GM21529 (cell line): ENCODE measurements around the gene ATP5PD.
"Not testable (repeated sequence)": the region's sequence is repeated elsewhere in the genome, so short reads cannot be mapped to it uniquely, and the experiment has no call there.

ENCODE experiments used
- ATAC-seq: cut with Tn5 transposase; IDR thresholded peaks from one replicate; pipeline ENCODE4 v1.9.1; 2021; ENCODE audit not compliant: unreplicated experiment

Gene ATP5PD

DNA sequence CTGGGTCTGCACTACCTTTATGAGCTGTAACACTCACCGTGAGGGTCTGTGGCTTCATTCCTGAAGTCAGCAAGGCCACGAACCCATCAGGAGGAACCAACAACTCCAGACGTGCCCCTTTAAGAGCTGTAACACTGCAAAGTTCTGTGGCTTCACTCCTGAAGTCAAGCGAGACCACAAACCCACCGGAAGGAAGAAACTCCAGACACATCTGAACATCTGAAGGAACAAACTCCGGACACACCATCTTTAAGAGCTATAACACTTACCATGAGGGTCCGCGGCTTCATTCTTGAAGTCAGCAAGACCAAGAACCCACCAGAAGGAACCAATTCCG, 21.4 kb downstream of the ATP5PD start:
- ATAC-seq = not testable (repeated sequence)

DNA sequence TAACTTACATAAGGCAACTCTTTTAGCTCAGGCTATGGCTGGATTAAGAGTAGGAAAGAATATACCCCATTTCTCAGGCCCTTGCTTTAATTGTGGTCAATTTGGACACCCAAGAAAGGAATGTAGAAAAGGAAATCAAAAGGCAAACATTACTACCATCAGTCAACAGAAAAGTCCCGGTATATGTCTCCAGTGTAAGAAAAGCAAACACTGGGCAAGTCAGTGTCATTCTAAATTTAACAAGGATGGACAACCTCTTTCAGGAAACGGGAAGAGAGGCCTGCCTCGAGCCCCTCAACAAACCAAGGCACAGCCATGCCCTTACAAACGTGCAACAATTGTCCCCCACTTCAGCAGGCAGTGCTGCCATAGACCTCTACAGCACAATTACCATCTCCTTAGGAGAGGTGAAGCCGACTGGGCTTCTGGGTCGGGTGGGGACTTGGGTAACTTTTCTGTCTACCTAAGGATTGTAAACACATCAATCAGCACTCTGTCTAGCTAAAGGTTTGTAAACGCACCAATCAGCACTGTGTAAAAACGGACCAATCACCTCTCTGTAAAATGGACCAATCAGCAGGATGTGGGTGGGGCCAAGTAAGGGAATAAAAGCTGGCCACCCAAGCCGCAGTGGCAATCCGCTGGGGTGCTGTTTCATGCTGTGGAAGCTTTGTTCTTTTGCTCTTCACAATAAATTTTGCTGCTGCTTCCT, 21.9 kb downstream of the ATP5PD start:
- no peak for ATAC-seq

DNA sequence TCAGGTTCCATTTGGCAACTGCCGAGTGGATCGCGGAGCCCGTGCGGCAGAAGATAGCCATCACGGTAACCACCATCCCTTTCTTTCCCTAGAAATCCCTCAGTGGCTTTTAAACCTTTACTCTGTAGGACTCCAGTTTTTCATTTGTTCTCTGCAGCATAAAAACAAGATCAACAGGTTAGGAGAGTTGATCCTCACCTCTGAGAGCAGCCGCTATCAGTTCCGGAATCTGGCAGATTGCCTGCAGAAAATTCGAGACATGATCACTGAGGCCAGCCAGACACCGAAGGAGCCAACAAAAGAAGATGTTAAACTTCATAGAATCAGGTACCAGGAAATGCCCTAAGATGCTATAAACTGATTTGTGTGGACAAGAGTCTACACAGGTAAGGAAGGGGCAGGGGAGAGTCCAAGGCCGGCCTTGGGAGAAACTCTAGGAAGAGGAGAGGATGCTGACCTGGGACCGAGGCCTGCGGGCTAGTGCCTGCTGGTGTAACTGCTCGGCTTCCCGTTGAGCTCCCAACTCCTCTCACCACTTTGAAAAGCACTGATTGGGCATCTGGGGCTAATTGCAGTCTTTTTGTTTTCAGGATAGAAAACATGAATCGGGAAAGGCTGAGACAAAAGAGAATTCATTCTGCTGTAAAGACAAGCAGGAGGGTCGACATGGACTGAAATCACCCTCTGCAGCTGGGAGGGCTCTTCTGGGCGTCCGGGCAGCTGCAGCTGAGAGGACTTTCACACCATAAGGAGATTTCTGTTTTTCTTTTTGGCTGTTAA, 26.2 kb downstream of the ATP5PD start:
- ATAC-seq = no peak

DNA sequence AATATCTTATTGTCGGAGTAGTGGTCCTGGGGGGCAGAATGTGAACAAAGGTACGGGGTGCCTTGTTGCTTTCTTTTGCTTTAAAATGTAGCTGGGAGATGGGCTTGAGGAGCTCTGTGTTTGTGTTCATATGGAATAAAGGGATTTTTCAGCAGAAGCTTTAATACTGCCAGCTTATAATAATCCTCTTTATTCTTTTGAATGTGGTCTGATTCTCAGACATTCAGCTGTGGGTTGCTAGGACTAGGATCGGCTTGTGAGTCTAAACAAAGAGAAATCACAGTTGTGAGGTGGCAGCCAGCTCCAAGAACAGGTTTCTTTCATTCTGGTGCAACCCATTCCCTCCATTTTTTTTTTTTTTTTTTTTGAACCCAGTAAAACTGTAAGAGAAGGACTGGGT, 27.1 kb downstream of the ATP5PD start:
- ATAC-seq = no peak

DNA sequence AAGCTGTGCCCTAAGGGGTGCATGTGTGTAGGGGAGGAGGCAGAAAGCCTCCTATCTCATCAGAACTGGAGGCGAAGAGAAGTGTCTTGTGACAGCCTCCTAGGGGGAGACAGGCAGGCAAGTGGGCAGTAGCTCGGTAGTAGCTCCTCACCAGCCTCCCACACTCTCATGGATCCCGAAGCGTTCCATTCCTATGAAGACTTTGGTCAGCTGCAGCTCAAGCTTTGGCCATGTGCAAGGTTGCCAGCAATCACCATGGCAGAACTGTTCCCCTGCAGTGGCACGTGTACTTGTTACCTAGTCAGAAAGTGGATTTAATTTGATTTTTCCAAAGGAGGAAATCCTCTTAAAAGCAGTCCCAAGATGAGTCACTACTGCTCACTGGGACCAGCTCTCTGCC, 27.6 kb downstream of the ATP5PD start:
- ATAC-seq = no peak

DNA sequence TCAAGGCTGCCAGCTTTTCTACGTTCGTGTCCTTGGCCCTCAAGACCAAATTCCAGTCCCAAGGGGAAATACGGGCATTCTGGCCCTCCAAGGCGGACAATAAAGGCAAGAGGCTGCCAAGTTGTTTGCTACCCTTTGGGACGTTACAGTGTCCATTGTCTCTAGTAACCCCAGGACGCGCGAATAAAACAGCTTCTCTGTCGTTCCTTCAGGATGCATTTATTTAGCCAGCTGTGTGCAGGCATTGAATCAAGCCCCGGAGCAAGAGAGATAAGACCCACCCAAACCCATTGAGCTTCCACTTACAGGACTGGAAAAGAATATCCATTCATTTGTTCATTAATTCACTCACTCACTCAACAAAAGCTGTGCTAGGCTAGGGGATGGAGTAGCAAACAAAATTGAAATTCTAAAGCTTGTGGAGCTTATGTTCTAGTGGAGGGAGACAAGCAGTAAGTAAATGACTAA, 33.6 kb downstream of the ATP5PD start:
- ATAC-seq = no peak

DNA sequence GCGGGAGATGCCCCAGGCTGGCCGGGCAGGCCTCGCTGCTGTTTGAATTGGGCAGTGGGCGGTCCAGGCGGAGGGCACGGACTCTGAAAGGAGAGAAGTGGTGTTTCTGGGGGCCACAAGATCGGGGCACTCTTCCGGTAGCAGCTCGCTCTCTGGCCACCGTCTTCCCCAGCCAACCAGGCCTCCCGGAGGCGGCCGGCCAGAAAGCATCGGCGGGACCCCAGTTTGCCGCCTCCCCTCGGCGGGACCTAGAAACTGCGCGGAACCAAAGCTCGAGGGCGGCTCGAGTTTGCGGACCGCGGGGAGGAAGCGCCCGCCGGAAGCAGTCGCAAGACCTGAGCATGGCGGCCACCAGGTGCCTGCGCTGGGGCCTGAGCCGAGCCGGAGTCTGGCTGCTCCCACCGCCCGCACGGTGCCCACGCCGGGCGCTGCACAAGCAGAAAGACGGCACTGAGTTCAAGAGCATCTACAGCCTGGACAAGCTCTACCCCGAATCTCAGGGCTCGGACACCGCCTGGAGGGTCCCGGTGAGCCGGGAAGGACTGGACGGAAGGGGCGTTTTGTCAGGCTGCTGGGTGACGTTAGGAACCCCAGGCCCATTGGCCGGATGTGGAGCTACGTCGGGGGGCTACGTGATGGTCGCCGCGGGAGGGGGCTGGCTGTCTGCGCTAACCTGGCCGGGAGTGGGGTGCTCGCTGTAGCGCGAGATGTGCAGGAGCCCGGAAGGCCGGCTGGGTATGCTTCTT, 34.2 kb downstream of the ATP5PD start, which contains the start of gene MRPL58:
Gene MRPL58 (plus strand): TSS at position 325 of the 746 bp plus-strand sequence. CDS start 17 bp downstream, at position 342.
- ATAC-seq = peak; percentile 82

DNA sequence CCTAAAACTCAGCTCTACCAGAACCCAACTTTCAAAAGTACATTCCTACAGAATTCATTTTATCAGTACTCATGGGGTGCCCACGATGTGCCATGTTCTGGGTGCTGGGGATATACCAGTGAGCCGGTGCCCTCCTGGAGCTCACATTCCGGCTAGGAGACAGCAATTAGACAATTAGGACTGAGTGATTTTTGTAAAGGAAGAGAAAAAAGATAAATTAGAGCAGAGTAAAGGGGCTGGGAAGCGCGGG, 34.7 kb downstream of the ATP5PD start:
- no peak for ATAC-seq

DNA sequence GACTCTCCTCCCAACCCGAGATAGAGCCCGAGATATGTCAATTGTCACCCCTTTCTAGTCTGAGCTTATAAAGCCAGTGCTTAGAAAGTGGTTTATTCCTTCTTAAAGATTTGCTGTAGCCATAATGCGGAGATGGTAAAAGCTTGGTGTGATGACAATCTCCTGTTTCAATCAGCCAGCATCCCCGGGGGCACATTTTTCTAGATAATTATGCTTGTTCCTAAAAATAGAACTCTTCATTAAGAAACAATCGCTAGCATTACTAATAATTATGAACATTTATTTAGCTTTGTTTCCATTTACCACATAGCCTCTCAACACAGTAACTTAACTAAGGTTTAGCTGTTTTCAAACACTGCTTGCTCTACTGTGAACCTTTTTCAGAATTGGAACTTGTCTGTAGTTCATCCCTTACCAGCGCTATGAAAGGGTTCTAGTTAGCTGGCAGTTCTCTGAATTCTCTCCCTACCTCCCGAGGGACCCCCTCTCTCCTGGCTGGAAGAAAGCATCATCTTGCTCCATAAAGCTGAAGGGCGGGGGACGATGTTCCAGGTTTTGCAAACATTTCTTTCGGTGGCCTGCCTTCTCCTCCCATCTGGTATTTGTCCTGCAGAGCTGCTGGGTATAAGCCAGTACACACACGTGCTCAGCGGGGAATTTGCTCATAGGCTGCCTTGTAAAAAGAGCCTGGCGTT, 35.2 kb downstream of the ATP5PD start:
- ATAC-seq = no peak

DNA sequence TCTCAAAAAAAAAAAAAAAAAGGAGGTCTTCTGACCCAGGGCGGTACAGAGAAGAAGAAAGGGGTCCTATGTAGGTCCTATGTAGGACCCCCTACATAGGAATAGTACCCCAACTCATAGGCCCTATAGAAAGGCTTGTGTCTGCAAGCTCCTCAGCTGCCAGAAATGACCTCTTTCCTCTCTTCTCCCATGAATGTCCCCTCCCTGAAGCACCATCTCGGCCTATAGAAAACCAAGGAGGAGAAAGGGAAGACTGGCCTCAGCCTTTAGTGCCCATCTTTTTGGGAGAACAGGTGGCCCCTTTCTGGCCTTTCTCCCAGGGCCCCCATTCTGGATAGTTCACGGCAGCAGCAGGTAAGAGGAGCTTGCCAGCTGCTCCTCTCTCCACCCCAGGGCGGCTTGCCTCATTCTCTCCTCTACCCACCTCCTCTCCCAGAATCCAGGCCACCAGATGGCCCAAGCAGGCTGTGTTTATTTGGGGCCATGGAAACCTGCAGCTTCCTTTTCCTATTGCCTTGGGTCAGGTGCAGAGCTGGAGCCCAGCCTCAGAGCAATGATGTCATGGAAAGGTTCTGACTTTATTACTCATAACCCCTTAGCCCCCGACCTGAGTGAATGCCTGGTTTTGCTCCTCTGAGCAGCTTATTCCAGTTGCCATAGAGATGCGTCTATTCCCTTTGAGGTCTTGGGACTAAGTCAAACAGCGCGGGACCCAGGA, 35.9 kb downstream of the ATP5PD start:
- no peak for ATAC-seq

DNA sequence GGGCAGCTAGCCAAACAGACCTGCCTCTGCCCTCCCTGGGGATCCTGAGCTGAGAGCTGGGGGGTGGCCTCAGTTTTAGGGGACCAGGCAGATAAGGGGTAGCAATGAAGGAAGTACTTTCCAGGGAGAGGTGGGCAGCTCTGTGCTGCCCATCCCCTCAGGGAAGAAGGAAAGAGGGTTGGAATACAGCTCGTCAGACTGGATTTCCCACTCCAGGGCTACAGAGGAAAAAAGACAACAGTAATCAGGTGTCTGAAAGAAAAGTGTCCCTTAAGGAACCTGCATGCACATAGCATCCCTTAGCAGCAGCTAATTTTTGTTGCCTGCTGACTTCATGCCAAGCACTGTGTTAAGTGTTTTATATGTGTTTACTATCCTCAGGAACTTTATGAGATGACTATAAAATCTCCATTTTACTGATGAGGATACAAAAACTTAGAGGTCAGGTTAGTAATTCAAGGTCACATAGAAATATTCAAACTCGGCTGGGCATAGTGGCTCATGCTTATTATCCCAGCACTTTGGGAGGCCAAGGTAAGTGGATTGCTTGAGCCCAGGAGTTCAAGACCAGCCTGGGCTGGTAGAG, 37.5 kb downstream of the ATP5PD start:
- ATAC-seq = no peak

DNA sequence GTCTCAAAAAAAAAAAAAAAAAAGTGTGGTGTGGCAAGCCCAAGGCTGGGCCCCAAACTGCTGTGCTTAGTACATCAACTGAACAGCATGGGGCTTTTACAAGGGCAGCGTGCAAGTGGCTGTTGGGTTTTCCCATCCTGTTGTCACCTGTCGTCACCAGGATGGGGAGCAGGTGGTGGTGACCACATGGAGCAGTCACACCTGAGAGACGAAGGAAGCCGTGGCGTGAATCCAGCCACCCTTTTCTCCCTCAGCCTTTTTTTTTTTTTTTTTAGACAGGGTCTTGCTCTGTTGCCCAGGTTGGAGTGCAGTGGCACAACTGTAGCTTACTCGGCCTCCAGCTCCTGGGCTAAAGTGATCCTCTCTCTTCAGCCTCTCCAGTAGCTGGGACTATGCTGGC, 38.4 kb downstream of the ATP5PD start:
- no peak for ATAC-seq

DNA sequence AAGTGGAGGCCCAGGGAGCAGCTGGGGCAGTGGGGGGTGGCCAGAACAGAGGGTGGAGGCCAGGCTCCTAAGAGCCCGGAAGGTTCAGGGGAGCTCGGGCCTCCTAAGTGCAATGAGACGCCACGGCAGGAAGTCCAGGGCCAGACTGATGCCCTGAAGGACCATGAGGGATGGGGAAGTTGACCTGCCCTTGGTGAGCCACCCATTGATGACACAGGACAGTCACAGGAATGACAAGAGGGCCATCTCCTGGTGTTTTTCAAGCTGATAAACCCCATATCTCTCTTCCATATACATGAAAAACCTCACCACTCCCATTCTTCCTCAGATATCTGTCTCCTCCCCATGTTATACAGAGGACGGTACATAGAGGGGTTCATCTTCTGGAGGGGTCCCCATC, 40.1 kb downstream of the ATP5PD start:
- ATAC-seq = no peak

DNA sequence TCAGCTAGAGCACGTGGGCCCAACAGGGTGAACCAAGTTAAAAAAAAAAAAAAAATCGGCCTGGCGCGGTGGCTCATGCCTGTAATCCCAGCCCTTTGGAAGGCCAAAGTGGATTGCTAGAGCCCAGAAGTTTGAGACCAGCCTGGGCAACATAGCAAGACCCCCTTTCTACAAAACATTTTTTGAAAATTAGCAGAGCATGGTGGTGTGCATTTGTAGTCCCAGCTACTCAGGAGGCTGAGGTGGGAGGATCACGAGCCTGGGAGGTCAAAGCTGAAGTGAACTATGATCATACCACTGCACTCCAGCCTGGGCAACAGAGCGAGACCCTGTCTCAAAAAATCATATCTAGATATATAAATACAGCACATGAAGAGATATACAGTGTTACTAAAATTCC, 40.7 kb downstream of the ATP5PD start:
- not testable (repeated sequence) for ATAC-seq

DNA sequence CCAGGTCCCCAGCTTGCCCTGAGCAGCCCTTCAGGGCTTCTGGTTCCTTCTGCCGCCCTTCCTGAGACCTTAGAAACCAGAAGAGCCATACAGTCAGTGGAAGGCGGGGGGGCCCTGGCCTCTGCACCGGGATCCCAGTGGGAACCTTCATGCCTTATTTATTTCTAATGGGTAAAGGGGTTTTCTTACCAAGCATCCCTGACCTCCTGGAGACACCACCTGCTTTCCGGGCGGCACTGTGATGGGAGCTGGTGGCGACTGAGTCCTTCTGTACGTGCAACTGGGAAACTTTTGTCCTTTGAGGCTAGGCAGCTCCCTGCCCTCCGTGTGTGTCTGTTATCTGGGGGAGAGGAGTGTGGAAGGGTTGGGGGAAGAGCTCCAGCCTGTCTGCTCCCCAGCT, 41.5 kb downstream of the ATP5PD start:
- no peak for ATAC-seq

DNA sequence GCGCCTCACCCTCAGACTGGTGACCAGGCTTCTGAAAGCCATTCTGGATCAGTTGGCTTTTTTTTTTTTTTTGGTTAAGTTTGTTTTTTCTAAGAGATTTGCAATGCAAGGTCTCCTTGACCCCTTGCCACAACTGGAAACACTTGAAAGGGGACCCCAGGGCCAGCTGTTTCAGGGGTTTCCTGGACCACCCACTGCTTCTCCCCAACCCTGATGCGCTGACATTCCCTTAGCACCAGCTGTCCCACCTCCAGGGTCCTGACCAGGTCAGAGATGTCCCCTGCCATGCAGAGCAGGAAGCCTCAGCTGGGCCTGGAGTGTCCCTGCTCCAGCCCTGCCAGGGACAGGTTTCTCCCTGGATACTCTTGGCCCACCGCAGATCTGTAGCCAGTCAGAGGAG, 42.4 kb downstream of the ATP5PD start:
- ATAC-seq = no peak

DNA sequence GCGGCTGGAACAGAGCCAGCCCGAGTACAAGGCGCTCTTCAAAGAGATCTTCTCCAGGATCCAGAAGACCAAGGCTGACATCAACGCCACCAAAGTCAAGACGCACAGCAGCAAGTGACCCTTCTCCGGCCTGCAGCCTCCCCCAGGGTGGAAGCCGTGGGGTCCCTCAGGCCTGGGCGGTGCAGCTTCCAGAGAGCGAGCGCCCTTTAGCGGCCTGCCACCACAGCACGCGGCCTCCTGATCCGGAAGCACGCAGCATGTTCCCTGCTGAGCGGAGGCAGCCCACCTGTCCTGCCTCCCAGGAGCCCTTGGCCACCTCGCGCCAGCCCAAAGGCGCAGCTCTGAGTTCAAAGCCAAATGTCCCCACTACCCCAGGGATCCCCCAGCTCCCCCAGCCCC, 42.8 kb downstream of the ATP5PD start:
- ATAC-seq = no peak

DNA sequence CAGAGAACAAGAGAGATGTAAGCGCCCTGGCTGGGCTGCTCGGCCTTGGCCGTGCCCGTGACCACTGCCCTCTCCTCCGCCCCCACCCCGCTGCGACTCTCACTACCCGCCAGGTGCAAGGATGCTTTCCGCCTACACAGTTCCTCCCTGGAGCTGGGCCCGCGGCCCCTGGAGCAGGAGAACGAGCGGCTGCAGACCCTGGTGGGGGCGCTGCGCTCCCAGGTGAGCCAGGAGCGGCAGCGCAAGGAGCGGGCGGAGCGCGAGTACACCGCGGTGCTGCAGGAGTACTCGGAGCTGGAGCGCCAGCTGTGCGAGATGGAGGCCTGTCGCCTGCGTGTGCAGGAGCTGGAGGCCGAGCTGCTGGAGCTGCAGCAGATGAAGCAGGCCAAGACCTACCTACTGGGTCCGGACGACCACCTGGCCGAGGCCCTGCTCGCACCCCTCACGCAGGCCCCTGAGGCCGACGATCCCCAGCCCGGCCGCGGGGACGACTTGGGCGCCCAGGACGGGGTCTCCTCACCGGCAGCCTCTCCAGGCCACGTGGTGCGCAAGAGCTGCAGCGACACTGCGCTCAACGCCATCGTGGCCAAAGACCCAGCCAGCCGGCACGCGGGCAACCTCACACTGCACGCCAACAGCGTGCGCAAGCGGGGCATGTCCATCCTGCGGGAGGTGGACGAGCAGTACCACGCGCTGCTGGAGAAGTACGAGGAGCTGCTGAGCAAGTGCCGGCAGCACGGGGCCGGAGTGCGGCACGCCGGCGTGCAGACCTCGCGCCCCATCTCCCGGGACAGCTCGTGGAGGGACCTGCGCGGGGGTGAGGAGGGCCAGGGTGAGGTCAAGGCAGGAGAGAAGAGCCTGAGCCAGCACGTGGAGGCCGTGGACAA, 43.5 kb downstream of the ATP5PD start:
- no peak for ATAC-seq
